Fibroblast of lung (primary cell): ENCODE measurements around the gene ZNF512B. TPM values are rescaled to one million over a fixed set of nuclear protein-coding genes. Genes with fewer than 3 reads are reported as not detected.
"Not testable (repeated sequence)": the region's sequence is repeated elsewhere in the genome, so short reads cannot be mapped to it uniquely, and the experiment has no call there.

Experiments used
- DNase-seq, 2 donors: peaks; one replicate each; pipeline versions ENCODE4 v3.0.0 to v3.0.0-alpha.2; 2010; ENCODE audit warnings: low read depth in 2 of 2
- H2AFZ ChIP-seq: 2 replicates; pipeline ENCODE4 v1.5.1; 2012; ENCODE audit warnings: low read length, control low read depth, inconsistent platforms
- H3K27ac ChIP-seq: 2 replicates; pipeline ENCODE4 v1.5.1; 2011; ENCODE audit warnings: low read length, control low read depth; ENCODE audit not compliant: insufficient read depth
- H3K27me3 ChIP-seq: 2 replicates; pipeline ENCODE4 v1.5.1; 2011; ENCODE audit warnings: mild to moderate bottlenecking, low read length; ENCODE audit not compliant: control insufficient read depth, insufficient read depth
- H3K36me3 ChIP-seq: 2 replicates; pipeline ENCODE4 v1.5.1; 2011; ENCODE audit warnings: low read length; ENCODE audit not compliant: control insufficient read depth, insufficient read depth
- H3K4me1 ChIP-seq: 2 replicates; pipeline ENCODE4 v1.5.1; 2011; ENCODE audit warnings: low read length; ENCODE audit not compliant: control insufficient read depth, insufficient read depth; ENCODE audit errors: extremely low read depth
- H3K4me2 ChIP-seq: 2 replicates; pipeline ENCODE4 v1.5.1; 2011; ENCODE audit warnings: low read length, control low read depth; ENCODE audit not compliant: insufficient read depth; ENCODE audit errors: extremely low read depth
- H3K4me3 ChIP-seq, 4 experiments: fragments of 200-600 bp in 1 of 4; sonication (generic) in 1 of 4; replicated peaks in 1 of 4; 2 replicates each; pipeline ENCODE4 v1.5.1; 2011 to 2016; ENCODE audit warnings: low read length in 4 of 4, low read depth in 3 of 4, mild to moderate bottlenecking in 3 of 4, control low read depth in 2 of 4, inconsistent platforms in 1 of 4, mixed read lengths in 1 of 4; ENCODE audit not compliant: insufficient read depth in 1 of 4; ENCODE audit errors: control extremely low read depth in 1 of 4
- H3K79me2 ChIP-seq: 2 replicates; pipeline ENCODE4 v1.5.1; 2012; ENCODE audit warnings: mild to moderate bottlenecking, low read length, inconsistent platforms; ENCODE audit not compliant: control insufficient read depth, insufficient read depth
- H3K9ac ChIP-seq: 2 replicates; pipeline ENCODE4 v1.5.1; 2011; ENCODE audit warnings: mild to moderate bottlenecking, low read length, control low read depth; ENCODE audit not compliant: insufficient read depth
- H3K9me3 ChIP-seq: 2 replicates; pipeline ENCODE4 v1.5.1; 2012; ENCODE audit warnings: low read depth, low read length; ENCODE audit not compliant: control insufficient read depth, insufficient read depth
- H4K20me1 ChIP-seq: 2 replicates; pipeline ENCODE4 v1.5.1; 2011; ENCODE audit warnings: low read length; ENCODE audit not compliant: control insufficient read depth, insufficient read depth; ENCODE audit errors: extremely low read depth
- CTCF ChIP-seq, 2 donors: IDR thresholded peaks in 1 of 2; conservative IDR thresholded peaks in 1 of 2; 1 replicate in 1 of 2; 2 replicates in 1 of 2; pipeline ENCODE4 v1.5.1; 2011 to 2012; ENCODE audit warnings: low read length in 2 of 2, control low read depth in 1 of 2, inconsistent platforms in 1 of 2, low read depth in 1 of 2, mild to moderate bottlenecking in 1 of 2
- EZH2 ChIP-seq: IDR thresholded peaks from 2 replicates; pipeline ENCODE4 v1.5.1; 2012; ENCODE audit warnings: low read length, control low read depth, mild to moderate bottlenecking; ENCODE audit errors: missing control alignments
- polyA plus RNA-seq, 2 donors: library from polyadenylated mRNA; depleted of rRNA in 1 of 2; stranded (reverse) in 1 of 2; unstranded in 1 of 2; fragments of >200 nt; gene quantifications; 2 replicates each; pipeline ENCODE4 v1.2.1, GENCODE V29; 2011 to 2012; ENCODE audit warnings: missing spikeins in 1 of 2
- total RNA-seq: library from RNA; depleted of rRNA; stranded (reverse); fragments of >200 nt; gene quantifications from 2 replicates; pipeline ENCODE4 v1.2.1, GENCODE V29; 2014

ZNF512B gene
- total and polyA plus RNA-seq, 2 donors (not counting 1 experiment from before 2014, with no cell fraction given) = 3.5 to 8.4 TPM

- no peaks in the 10 kb centered on the region for H3K27me3 ChIP-seq
- H4K20me1 ChIP-seq = no peaks in the 10 kb centered on the region
- no peak for DNase-seq
- peaks cover 12% of the 10 kb centered on the region for H3K4me1 ChIP-seq
- no peak overlapping the region for H3K9ac ChIP-seq
- no peak overlapping the region for H3K4me3 ChIP-seq
- H3K36me3 ChIP-seq = peaks cover 2% of the 10 kb centered on the region
- H2AFZ ChIP-seq = no peak overlapping the region
- H3K4me2 ChIP-seq = no peak overlapping the region
- TF ChIP-seq EZH2 = no peak
- no peak for TF ChIP-seq CTCF (conservative IDR thresholded peaks at IDR 0.05 in 1 of 2, IDR thresholded peaks at IDR 0.05 in 1 of 2; ENCODE audit: low read depth in 1 of 2, low read length in 2 of 2)
- H3K79me2 ChIP-seq = peaks cover 10% of the 10 kb centered on the region
- H3K9me3 ChIP-seq = no peaks in the 10 kb centered on the region
- no peak overlapping the region for H3K27ac ChIP-seq
These were observed 2.8 kb upstream of the ZNF512B start for GRCh38 chr20:63972312-63973159.

GRCh38 chr20:63971960-63972311, 2.2 kb upstream of the ZNF512B start:
- not testable (repeated sequence) for DNase-seq, H3K4me3 ChIP-seq, H3K27me3 ChIP-seq, H2AFZ ChIP-seq, H3K4me2 ChIP-seq, H3K27ac ChIP-seq, H3K9me3 ChIP-seq, H4K20me1 ChIP-seq, H3K9ac ChIP-seq, H3K79me2 ChIP-seq, H3K36me3 ChIP-seq
- H3K4me1 ChIP-seq = peaks cover 11% of the 10 kb centered on the region

GRCh38 chr20:63970714-63971431, 1.1 kb upstream of the ZNF512B start:
- TF ChIP-seq CTCF (conservative IDR thresholded peaks at IDR 0.05 in 1 of 2, IDR thresholded peaks at IDR 0.05 in 1 of 2; ENCODE audit: low read depth in 1 of 2, low read length in 2 of 2) (no peak), EZH2 (no peak)
- no peak for DNase-seq
- Histone ChIP-seq H3K27ac (no peak overlapping the region), H2AFZ (no peak overlapping the region), H3K4me2 (no peak overlapping the region), H4K20me1 (no peaks in the 10 kb centered on the region), H3K79me2 (peaks cover 10% of the 10 kb centered on the region), H3K4me1 (peaks cover 11% of the 10 kb centered on the region), H3K36me3 (peaks cover 13% of the 10 kb centered on the region), H3K9ac (no peak overlapping the region), H3K9me3 (no peaks in the 10 kb centered on the region), H3K4me3 (peak overlapping the region in 1 of 4 experiments; percentile 72), H3K27me3 (no peaks in the 10 kb centered on the region)
